H1 (cell line): Measurements from ENCODE around the gene UBE4A. TPM values are rescaled to one million over a fixed set of nuclear protein-coding genes. Genes with fewer than 3 reads are reported as not detected.

Source experiments
- CTCF ChIA-PET: fragments of 300-600 bp; sonication (Branson Sonifier 250); formaldehyde crosslinking; loops from one replicate; lab custom pipeline; 2021; ENCODE audit not compliant: partially characterized antibody; lab: Charles Lee
- POLR2A ChIA-PET: fragments of 300-600 bp; sonication (Branson Sonifier 250); formaldehyde crosslinking; loops from one replicate; lab custom pipeline; 2021; ENCODE audit warnings: inconsistent platforms; ENCODE audit not compliant: partially characterized antibody; lab: Charles Lee
- DNase-seq, 2 experiments: peaks; one replicate each; pipeline versions ENCODE4 v3.0.0 to v3.0.0-alpha.2; 2010 to 2022; ENCODE audit warnings: low spot score in 2 of 2, low read depth in 1 of 2, mixed read lengths in 1 of 2
- FAIRE-seq: peaks from 2 replicates; lab custom pipeline; 2011; peaks lifted over from hg19 to GRCh38; lab: Jason Lieb, UNC
- H2AFZ ChIP-seq: 2 replicates; pipeline ENCODE4 v1.8.1; 2012; ENCODE audit warnings: low read length, inconsistent platforms
- H2AK5ac ChIP-seq: 2 replicates; pipeline ENCODE4 v1.6.1; 2013; ENCODE audit warnings: low read depth, low read length
- H2BK120ac ChIP-seq: replicated peaks from 2 replicates; pipeline ENCODE3; 2013; ENCODE audit warnings: low read depth, low read length, inconsistent platforms
- H2BK12ac ChIP-seq: 2 replicates; pipeline ENCODE4 v1.6.1; 2013; ENCODE audit warnings: low read depth, low read length
- H2BK15ac ChIP-seq: 2 replicates; pipeline ENCODE4 v1.6.1; 2013; ENCODE audit warnings: low read length
- H2BK20ac ChIP-seq: 2 replicates; pipeline ENCODE4 v1.6.1; 2013; ENCODE audit warnings: low read length
- H2BK5ac ChIP-seq: 2 replicates; pipeline ENCODE4 v1.6.1; 2013; ENCODE audit warnings: low read depth, low read length
- H3K14ac ChIP-seq: 2 replicates; pipeline ENCODE4 v1.6.1; 2013; ENCODE audit warnings: inconsistent platforms; ENCODE audit not compliant: insufficient read length
- H3K18ac ChIP-seq: 2 replicates; pipeline ENCODE4 v1.6.1; 2013; ENCODE audit warnings: low read length; ENCODE audit errors: extremely low read depth
- H3K23ac ChIP-seq: 2 replicates; pipeline ENCODE4 v1.6.1; 2013; ENCODE audit warnings: inconsistent platforms; ENCODE audit not compliant: insufficient read length
- H3K23me2 ChIP-seq: 2 replicates; pipeline ENCODE4 v1.6.1; 2013; ENCODE audit warnings: low read depth, low read length
- H3K27ac ChIP-seq: 2 replicates; pipeline ENCODE4 v1.6.1; 2011; ENCODE audit warnings: low read depth, low read length, inconsistent platforms
- H3K27me3 ChIP-seq, 4 experiments: replicated peaks in 1 of 4; 1 replicate in 1 of 4; 2 replicates in 3 of 4; pipeline versions ENCODE4 v1.6.1 to v1.8.1; 2011 to 2013; ENCODE audit warnings: low read length in 3 of 4, mild to moderate bottlenecking in 3 of 4, inconsistent platforms in 2 of 4, mixed read lengths in 2 of 4, moderate library complexity in 1 of 4; ENCODE audit not compliant: control insufficient read depth in 3 of 4, insufficient read depth in 3 of 4; ENCODE audit errors: extremely low read depth in 1 of 4
- H3K36me3 ChIP-seq, 4 experiments: 2 replicates each; pipeline versions ENCODE4 v1.6.1 to v1.8.1; 2011 to 2013; ENCODE audit warnings: mild to moderate bottlenecking in 4 of 4, low read length in 3 of 4, moderate library complexity in 2 of 4, control low read depth in 1 of 4, inconsistent platforms in 1 of 4; ENCODE audit not compliant: insufficient read depth in 4 of 4, control insufficient read depth in 2 of 4
- H3K4ac ChIP-seq: replicated peaks from 2 replicates; pipeline ENCODE3; 2013; ENCODE audit warnings: low read length, low read depth, mixed read lengths, inconsistent platforms; ENCODE audit not compliant: insufficient read length
- H3K4me1 ChIP-seq, 4 experiments: replicated peaks in 1 of 4; 1 replicate in 1 of 4; 2 replicates in 3 of 4; pipeline versions ENCODE4 v1.6.1 to v1.8.1; 2011 to 2013; ENCODE audit warnings: low read length in 3 of 4, inconsistent platforms in 2 of 4, mixed read lengths in 1 of 4; ENCODE audit not compliant: insufficient read depth in 4 of 4, control insufficient read depth in 3 of 4
- H3K4me2 ChIP-seq, 2 experiments: 2 replicates each; pipeline versions ENCODE4 v1.6.1 to v1.8.1; 2011 to 2013; ENCODE audit warnings: low read depth in 2 of 2, low read length in 2 of 2, control low read depth in 1 of 2, inconsistent platforms in 1 of 2, mild to moderate bottlenecking in 1 of 2; ENCODE audit not compliant: insufficient read depth in 1 of 2
- H3K4me3 ChIP-seq, 4 experiments: fragments of 200-600, 300-600 bp in 1 of 4; sonication (generic), shearing (Covaris generic), sonication (Bioruptor Twin) in 1 of 4; 2 replicates each; pipeline versions ENCODE4 v1.5.1 to v1.8.1; 2011 to 2016; ENCODE audit warnings: low read length in 4 of 4, low read depth in 3 of 4, control low read depth in 2 of 4, inconsistent platforms in 2 of 4, mild to moderate bottlenecking in 2 of 4, mixed read lengths in 1 of 4, moderate library complexity in 1 of 4; ENCODE audit not compliant: insufficient read depth in 2 of 4; ENCODE audit errors: extremely low read depth in 1 of 4
- H3K56ac ChIP-seq: replicated peaks from 2 replicates; pipeline ENCODE3; 2013; ENCODE audit warnings: low read depth, mild to moderate bottlenecking, mixed read lengths, low read length, inconsistent platforms; ENCODE audit not compliant: insufficient read length
- H3K79me1 ChIP-seq: 2 replicates; pipeline ENCODE4 v1.6.1; 2013; ENCODE audit warnings: low read depth, low read length, control low read depth
- H3K79me2 ChIP-seq, 2 experiments: 2 replicates each; pipeline versions ENCODE4 v1.6.1 to v1.8.1; 2012 to 2013; ENCODE audit warnings: low read length in 2 of 2, mild to moderate bottlenecking in 2 of 2, inconsistent platforms in 1 of 2; ENCODE audit not compliant: insufficient read depth in 2 of 2, control insufficient read depth in 1 of 2
- H3K9ac ChIP-seq, 4 experiments: replicated peaks in 1 of 4; 1 replicate in 1 of 4; 2 replicates in 3 of 4; pipeline versions ENCODE4 v1.6.1 to v1.8.1; 2011 to 2013; ENCODE audit warnings: low read depth in 3 of 4, low read length in 3 of 4, control low read depth in 2 of 4, mild to moderate bottlenecking in 2 of 4, moderate library complexity in 2 of 4, inconsistent platforms in 1 of 4; ENCODE audit errors: extremely low read depth in 1 of 4
- H3K9me3 ChIP-seq, 2 experiments: 2 replicates each; pipeline versions ENCODE4 v1.6.1 to v1.8.1; 2012 to 2013; ENCODE audit warnings: mild to moderate bottlenecking in 2 of 2, moderate library complexity in 2 of 2, control low read depth in 1 of 2, inconsistent platforms in 1 of 2, low read depth in 1 of 2, low read length in 1 of 2, mixed read lengths in 1 of 2; ENCODE audit not compliant: insufficient read depth in 2 of 2
- H4K20me1 ChIP-seq, 2 experiments: replicated peaks in 1 of 2; 2 replicates each; pipeline versions ENCODE3 to v1.8.1; 2011 to 2013; ENCODE audit warnings: inconsistent platforms in 2 of 2, low read length in 2 of 2, mild to moderate bottlenecking in 1 of 2; ENCODE audit not compliant: insufficient read depth in 2 of 2, control insufficient read depth in 1 of 2
- H4K5ac ChIP-seq: 2 replicates; pipeline ENCODE4 v1.6.1; 2013; ENCODE audit warnings: low read length, low read depth, mixed read lengths, inconsistent platforms; ENCODE audit not compliant: insufficient read length
- H4K8ac ChIP-seq: 2 replicates; pipeline ENCODE4 v1.8.0; 2013; ENCODE audit warnings: mild to moderate bottlenecking, moderate library complexity, low read length, inconsistent platforms; ENCODE audit not compliant: insufficient read depth; ENCODE audit errors: extremely low read depth
- H4K91ac ChIP-seq: replicated peaks from 2 replicates; pipeline ENCODE3; 2013; ENCODE audit warnings: low read length, mixed read lengths, inconsistent platforms; ENCODE audit not compliant: insufficient read length
- CEBPB ChIP-seq: IDR thresholded peaks from 2 replicates; pipeline ENCODE4 v1.6.1; 2012; ENCODE audit warnings: low read depth, low read length
- RFX5 ChIP-seq: IDR thresholded peaks from 2 replicates; pipeline ENCODE4 v1.6.1; 2011; ENCODE audit warnings: low read depth, low read length, improper control_type of control experiment, borderline replicate concordance
- TBP ChIP-seq: IDR thresholded peaks from 2 replicates; pipeline ENCODE4 v1.6.1; 2011; ENCODE audit warnings: low read depth, low read length, improper control_type of control experiment
- WGBS, 2 experiments: shearing (Covaris generic) in 1 of 2; methylation state at CpG; one replicate each; pipeline versions ENCODE4 v1.1.6 to v1.1.7; 2013 to 2015; ENCODE audit warnings: low lambda C conversion rate in 2 of 2, mixed read lengths in 2 of 2, inconsistent platforms in 1 of 2, low coverage in 1 of 2, missing lambda C conversion rate in 1 of 2; ENCODE audit not compliant: insufficient replicate concordance in 2 of 2, insufficient coverage in 1 of 2, insufficient read length in 1 of 2; ENCODE audit errors: extremely low coverage in 1 of 2, missing lambda C conversion rate in 1 of 2; 5-methylcytosine and 5-hydroxymethylcytosine counted together
- polyA plus RNA-seq, 7 experiments: library from polyadenylated mRNA; depleted of rRNA in 3 of 7; stranded (reverse) in 5 of 7; unstranded in 2 of 7; fragments of >200 nt in 5 of 7; fragments of 200-250 nt in 2 of 7; gene quantifications; 1 replicate in 5 of 7; 2 replicates in 1 of 7; 4 replicates in 1 of 7; pipeline versions ENCODE4 v1.2.1 to v1.2.3, GENCODE V29; 2011 to 2013; ENCODE audit warnings: missing spikeins in 2 of 7, mixed read lengths in 2 of 7
- total RNA-seq: library from RNA; stranded (reverse); fragmentation: NEBNext Ultra II Directional; extraction: Animal tissue kit (Norgen Biotek cat#: 25700); gene quantifications from 2 replicates; pipeline ENCODE4 v1.2.1, GENCODE V29; 2021

The UBE4A gene
- total and polyA plus RNA-seq, 2 of the 8 experiments (the other 6 are each of a cell fraction or from before 2014, with no cell fraction given), result 11.3 to 34.5 TPM

DNA sequence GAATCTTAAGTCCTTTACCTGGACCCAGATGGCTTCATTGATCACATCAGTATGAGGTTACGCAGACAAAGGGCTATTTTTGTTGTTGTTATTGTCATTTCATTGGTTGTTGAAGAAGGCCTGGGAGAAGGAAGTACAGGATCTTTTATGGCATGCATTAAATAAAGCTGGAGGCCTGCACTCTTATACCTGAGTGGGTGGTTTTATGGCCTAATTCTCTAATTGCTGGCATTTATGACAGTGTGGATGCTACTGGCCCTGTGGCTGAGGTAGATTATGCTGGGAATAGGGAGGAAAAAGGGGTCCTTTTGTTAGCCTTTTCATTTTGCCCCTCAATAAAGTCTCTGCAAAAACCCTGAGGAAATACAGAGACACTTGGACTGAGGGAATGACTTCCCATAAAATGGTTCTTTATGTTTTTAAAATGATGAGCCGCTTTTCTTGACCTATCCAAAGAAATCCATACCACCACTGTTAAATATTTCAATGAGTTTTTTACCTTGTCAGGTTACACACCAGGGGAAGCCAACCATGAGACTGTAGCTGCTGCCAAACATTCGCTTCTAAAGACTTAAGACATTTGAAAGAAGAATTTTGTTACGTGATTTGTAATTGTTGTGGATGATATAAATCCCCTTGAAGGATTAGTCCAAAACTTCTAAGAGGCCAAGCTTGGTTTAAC, 83.6 kb downstream of the UBE4A start:
- Histone ChIP-seq H2BK120ac (no peak overlapping the region), H3K9ac (no peak overlapping the region), H2BK15ac (no peak overlapping the region), H3K23me2 (peaks cover 4% of the 10 kb centered on the region), H3K4me3 (no peak overlapping the region), H3K4me2 (no peak overlapping the region), H2BK12ac (no peak overlapping the region), H3K27ac (no peak overlapping the region), H4K20me1 (peaks cover 43 to 47% of the 10 kb centered on the region in 2 experiments), H2BK20ac (no peak overlapping the region), H3K9me3 (no peaks in the 10 kb centered on the region), H3K79me1 (peaks cover 5% of the 10 kb centered on the region; the same call in 1 of the 2 replicates), H3K79me2 (peaks cover 34 to 100% of the 10 kb centered on the region in 2 experiments), H3K18ac (no peak overlapping the region), H2BK5ac (no peak overlapping the region), H3K56ac (no peak overlapping the region), H4K91ac (no peak overlapping the region), H3K27me3 (no peaks in the 10 kb centered on the region), H3K4ac (no peak overlapping the region), H4K5ac (no peak overlapping the region), H3K23ac (no peak overlapping the region), H3K4me1 (peaks cover 0 to 12% (median 3%) of the 10 kb centered on the region in 4 experiments; a peak in 6 of 7 replicates), H2AFZ (no peak overlapping the region), H3K36me3 (peaks cover 0 to 11% (median 0%) of the 10 kb centered on the region in 4 experiments; a peak in 2 of 8 replicates), H3K14ac (no peak overlapping the region), H2AK5ac (no peak overlapping the region), H4K8ac (no peak overlapping the region)
- POLR2A ChIA-PET, result interaction anchor here (0.8 to 3.2 kb wide), 4 partner anchors 8 to 35 kb away, joined by 3 to 16 read pairs (median 5); partner anchors contain the start of gene KMT2A
- DNase-seq (no peak), FAIRE-seq (no peak)
- WGBS, 2 experiments, result 90% methylated on average over 4 of the region's 4 CpGs; no CpG with 5 or more reads in 1 of the 2 experiments
- CTCF ChIA-PET, result interaction anchor here (0.6 to 2.2 kb wide), 5 partner anchors 9 to 413 kb away, joined by 3 to 5 read pairs (median 3); no protein-coding TSS in a partner anchor
- no peak for TF ChIP-seq RFX5
- no peak for TF ChIP-seq CEBPB
- TF ChIP-seq TBP, result no peak
